ENCODE measurements around the gene ASTN2. TPM values are rescaled to one million over a fixed set of nuclear protein-coding genes. Genes with fewer than 3 reads are reported as not detected.

ASTN2 gene
- total and polyA plus RNA-seq, 4 donors, result 0.57 to 2.9 (median 1.4) TPM

GRCh38 chr9:116383133-116383532 lies 1031.7 kb downstream of the ASTN2 start (continued):
- TF ChIP-seq ATF3 (IDR thresholded peaks at IDR 0.05), result no peak

DNA sequence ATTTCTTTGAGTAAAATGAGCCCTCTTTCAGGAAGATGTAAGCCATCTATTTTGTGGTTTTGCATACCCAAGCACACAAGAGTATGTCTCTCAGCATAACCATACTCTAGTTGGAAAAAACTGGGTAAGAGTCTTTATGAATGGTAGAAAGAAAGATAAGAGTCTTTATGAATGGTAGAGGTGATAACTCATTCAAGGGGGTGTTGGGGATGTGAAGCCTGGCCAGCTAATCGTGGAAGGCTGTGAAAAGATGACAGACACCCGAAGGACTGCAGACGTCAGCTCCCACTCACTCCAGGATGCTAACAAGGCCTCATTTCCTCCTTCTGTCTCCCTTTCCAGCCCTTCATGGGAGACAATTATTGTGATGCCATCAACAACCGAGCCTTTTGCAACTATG lies 1032.8 kb downstream of the ASTN2 start:
- H3K36me3 ChIP-seq (ENCODE audit: control insufficient read depth in 4 of 4, insufficient read depth in 3 of 4, low read depth in 1 of 4, low read length in 3 of 4), result no peaks in the 10 kb centered on the region
- H3K9me3 ChIP-seq (ENCODE audit: control insufficient read depth in 4 of 4, low read length in 3 of 4), result no peaks in the 10 kb centered on the region
- H3K27me3 ChIP-seq (ENCODE audit: control insufficient read depth in 4 of 4, insufficient read depth in 4 of 4, low read length in 3 of 4), result no peaks in the 10 kb centered on the region
- no peak overlapping the region for H3K27ac ChIP-seq (ENCODE audit: low read depth in 1 of 2, low read length in 2 of 2)
- H3K4me1 ChIP-seq (ENCODE audit: control insufficient read depth in 4 of 4, insufficient read depth in 4 of 4, low read length in 3 of 4), result no peaks in the 10 kb centered on the region
- 85% methylated on average over 4 of the region's 4 CpGs for WGBS
- TF ChIP-seq FOXA1 (IDR thresholded peaks at IDR 0.05), result no peak
- TF ChIP-seq JUND (IDR thresholded peaks at IDR 0.05), result no peak
- TF ChIP-seq RXRA (IDR thresholded peaks at IDR 0.05), result no peak
- TF ChIP-seq YY1 (IDR thresholded peaks at IDR 0.05), result no peak
- TF ChIP-seq, protein P1, sequence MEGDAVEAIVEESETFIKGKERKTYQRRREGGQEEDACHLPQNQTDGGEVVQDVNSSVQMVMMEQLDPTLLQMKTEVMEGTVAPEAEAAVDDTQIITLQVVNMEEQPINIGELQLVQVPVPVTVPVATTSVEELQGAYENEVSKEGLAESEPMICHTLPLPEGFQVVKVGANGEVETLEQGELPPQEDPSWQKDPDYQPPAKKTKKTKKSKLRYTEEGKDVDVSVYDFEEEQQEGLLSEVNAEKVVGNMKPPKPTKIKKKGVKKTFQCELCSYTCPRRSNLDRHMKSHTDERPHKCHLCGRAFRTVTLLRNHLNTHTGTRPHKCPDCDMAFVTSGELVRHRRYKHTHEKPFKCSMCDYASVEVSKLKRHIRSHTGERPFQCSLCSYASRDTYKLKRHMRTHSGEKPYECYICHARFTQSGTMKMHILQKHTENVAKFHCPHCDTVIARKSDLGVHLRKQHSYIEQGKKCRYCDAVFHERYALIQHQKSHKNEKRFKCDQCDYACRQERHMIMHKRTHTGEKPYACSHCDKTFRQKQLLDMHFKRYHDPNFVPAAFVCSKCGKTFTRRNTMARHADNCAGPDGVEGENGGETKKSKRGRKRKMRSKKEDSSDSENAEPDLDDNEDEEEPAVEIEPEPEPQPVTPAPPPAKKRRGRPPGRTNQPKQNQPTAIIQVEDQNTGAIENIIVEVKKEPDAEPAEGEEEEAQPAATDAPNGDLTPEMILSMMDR (IDR thresholded peaks at IDR 0.05; ENCODE audit: low read depth, low read length, missing input control), result no peak
- TF ChIP-seq REST (IDR thresholded peaks at IDR 0.05), result no peak
- H3K4me3 ChIP-seq (ENCODE audit: low read depth in 1 of 3, low read length in 3 of 3), result no peak overlapping the region
- no peak overlapping the region for H3K9ac ChIP-seq (ENCODE audit: low read depth in 1 of 2, low read length in 2 of 2)
- no peak for DNase-seq (ENCODE audit: low spot score)

GRCh38 chr9:116381350-116381749 lies 1033.5 kb downstream of the ASTN2 start:
- H3K27me3 ChIP-seq (ENCODE audit: control insufficient read depth in 4 of 4, insufficient read depth in 4 of 4, low read length in 3 of 4), result no peaks in the 10 kb centered on the region
- no peaks in the 10 kb centered on the region for H3K36me3 ChIP-seq (ENCODE audit: control insufficient read depth in 4 of 4, insufficient read depth in 3 of 4, low read depth in 1 of 4, low read length in 3 of 4)
- no peaks in the 10 kb centered on the region for H3K9me3 ChIP-seq (ENCODE audit: control insufficient read depth in 4 of 4, low read length in 3 of 4)
- no peak overlapping the region for H3K27ac ChIP-seq (ENCODE audit: low read depth in 1 of 2, low read length in 2 of 2)
- no peak overlapping the region for H3K9ac ChIP-seq (ENCODE audit: low read depth in 1 of 2, low read length in 2 of 2)
- 91% methylated on average over 2 of the region's 2 CpGs for WGBS
- DNase-seq (ENCODE audit: low spot score), result no peak
- no peak overlapping the region for H3K4me3 ChIP-seq (ENCODE audit: low read depth in 1 of 3, low read length in 3 of 3)
- TF ChIP-seq, protein P1 (IDR thresholded peaks at IDR 0.05; ENCODE audit: low read depth, low read length, missing input control), result no peak
- TF ChIP-seq FOXA1 (IDR thresholded peaks at IDR 0.05) (no peak), SP1 (IDR thresholded peaks at IDR 0.05) (no peak), HNF4G (IDR thresholded peaks at IDR 0.05) (no peak), RAD21 (IDR thresholded peaks at IDR 0.05) (no peak), EGR1 (IDR thresholded peaks at IDR 0.05; ENCODE audit: low read depth in 2 of 2) (no peak), FOXA2 (IDR thresholded peaks at IDR 0.05) (no peak), HNF4A (conservative IDR thresholded peaks at IDR 0.05) (no peak), REST (IDR thresholded peaks at IDR 0.05) (no peak), MAX (IDR thresholded peaks at IDR 0.05) (no peak), TAF1 (conservative IDR thresholded peaks at IDR 0.05) (no peak), JUND (IDR thresholded peaks at IDR 0.05) (no peak), YY1 (IDR thresholded peaks at IDR 0.05) (no peak)
- TF ChIP-seq, protein P2, sequence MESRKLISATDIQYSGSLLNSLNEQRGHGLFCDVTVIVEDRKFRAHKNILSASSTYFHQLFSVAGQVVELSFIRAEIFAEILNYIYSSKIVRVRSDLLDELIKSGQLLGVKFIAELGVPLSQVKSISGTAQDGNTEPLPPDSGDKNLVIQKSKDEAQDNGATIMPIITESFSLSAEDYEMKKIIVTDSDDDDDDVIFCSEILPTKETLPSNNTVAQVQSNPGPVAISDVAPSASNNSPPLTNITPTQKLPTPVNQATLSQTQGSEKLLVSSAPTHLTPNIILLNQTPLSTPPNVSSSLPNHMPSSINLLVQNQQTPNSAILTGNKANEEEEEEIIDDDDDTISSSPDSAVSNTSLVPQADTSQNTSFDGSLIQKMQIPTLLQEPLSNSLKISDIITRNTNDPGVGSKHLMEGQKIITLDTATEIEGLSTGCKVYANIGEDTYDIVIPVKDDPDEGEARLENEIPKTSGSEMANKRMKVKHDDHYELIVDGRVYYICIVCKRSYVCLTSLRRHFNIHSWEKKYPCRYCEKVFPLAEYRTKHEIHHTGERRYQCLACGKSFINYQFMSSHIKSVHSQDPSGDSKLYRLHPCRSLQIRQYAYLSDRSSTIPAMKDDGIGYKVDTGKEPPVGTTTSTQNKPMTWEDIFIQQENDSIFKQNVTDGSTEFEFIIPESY (IDR thresholded peaks at IDR 0.05), result no peak
- H3K4me1 ChIP-seq (ENCODE audit: control insufficient read depth in 4 of 4, insufficient read depth in 4 of 4, low read length in 3 of 4), result no peaks in the 10 kb centered on the region

All from liver (tissue), 9 donors.